Lower leg skin (tissue), 4 donors: ENCODE results near the gene APOBEC4. TPM values are rescaled to one million over a fixed set of nuclear protein-coding genes. Genes with fewer than 3 reads are reported as not detected.

Source experiments
- DNase-seq, 2 donors: peaks; one replicate each; pipeline ENCODE4 v3.0.0-alpha.2; 2019; ENCODE audit warnings: low spot score in 2 of 2
- H3K4me3 ChIP-seq: fragments of 200-600 bp; sonication (generic); 2 replicates; pipeline ENCODE4 v1.5.1; 2017; ENCODE audit warnings: mild to moderate bottlenecking, low read depth; ENCODE audit not compliant: poor library complexity, severe bottlenecking
- POLR2A ChIP-seq, 2 donors: fragments of 450-650 bp; IDR thresholded peaks; one replicate each; pipeline ENCODE4 v1.6.1; 2016 to 2017; ENCODE audit warnings: antibody characterized with exemption in 2 of 2, mild to moderate bottlenecking in 1 of 2, moderate library complexity in 1 of 2
- WGBS, 2 donors: methylation state at CpG; one replicate each; pipeline ENCODE4 v1.1.5; 2018; 5-methylcytosine and 5-hydroxymethylcytosine counted together
- intact Hi-C: fragments of 100-400 bp; cut with DNase I; formaldehyde crosslinking; loops from one replicate; pipeline ENCODE4 v1.15.0; 2023; ENCODE audit warnings: low total_unique reads
- total RNA-seq, 4 donors: library from RNA; depleted of rRNA; stranded (reverse); fragments of >200 nt; gene quantifications; one replicate each; pipeline ENCODE4 v1.1.0, GENCODE V29; 2016
- TF ChIP-seq, protein P1 (sequence below), 3 donors: fragments of 450-650 bp; IDR thresholded peaks; one replicate each; pipeline ENCODE4 v1.5.1; 2016; ENCODE audit warnings: antibody characterized with exemption in 3 of 3, mild to moderate bottlenecking in 3 of 3, moderate library complexity in 2 of 3

APOBEC4 gene
- total RNA-seq, 4 donors from 2014 or later, result not detected

DNA sequence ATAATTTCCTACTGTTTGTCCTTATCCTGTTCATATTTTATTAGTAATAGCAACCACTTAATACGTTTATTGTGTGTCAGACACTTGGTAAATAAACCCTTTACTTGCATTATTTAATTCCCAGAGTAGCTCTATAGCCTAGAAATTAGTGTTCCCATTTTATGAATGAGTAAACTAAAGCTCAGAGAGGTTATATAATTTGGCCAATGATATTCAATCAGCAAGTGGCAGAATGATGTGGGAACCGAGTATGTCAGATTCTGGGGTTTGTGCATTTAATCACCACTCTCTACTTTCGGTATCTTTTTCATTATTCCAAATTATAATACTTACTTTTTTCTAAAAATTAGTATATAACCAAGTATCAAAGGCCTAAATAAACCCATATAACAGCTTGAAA lies 10.9 kb downstream of the APOBEC4 start:
- TF ChIP-seq, protein P1, sequence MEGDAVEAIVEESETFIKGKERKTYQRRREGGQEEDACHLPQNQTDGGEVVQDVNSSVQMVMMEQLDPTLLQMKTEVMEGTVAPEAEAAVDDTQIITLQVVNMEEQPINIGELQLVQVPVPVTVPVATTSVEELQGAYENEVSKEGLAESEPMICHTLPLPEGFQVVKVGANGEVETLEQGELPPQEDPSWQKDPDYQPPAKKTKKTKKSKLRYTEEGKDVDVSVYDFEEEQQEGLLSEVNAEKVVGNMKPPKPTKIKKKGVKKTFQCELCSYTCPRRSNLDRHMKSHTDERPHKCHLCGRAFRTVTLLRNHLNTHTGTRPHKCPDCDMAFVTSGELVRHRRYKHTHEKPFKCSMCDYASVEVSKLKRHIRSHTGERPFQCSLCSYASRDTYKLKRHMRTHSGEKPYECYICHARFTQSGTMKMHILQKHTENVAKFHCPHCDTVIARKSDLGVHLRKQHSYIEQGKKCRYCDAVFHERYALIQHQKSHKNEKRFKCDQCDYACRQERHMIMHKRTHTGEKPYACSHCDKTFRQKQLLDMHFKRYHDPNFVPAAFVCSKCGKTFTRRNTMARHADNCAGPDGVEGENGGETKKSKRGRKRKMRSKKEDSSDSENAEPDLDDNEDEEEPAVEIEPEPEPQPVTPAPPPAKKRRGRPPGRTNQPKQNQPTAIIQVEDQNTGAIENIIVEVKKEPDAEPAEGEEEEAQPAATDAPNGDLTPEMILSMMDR (IDR thresholded peaks at IDR 0.05), result no peak
- TF ChIP-seq POLR2A (IDR thresholded peaks at IDR 0.05), result no peak
- no peak overlapping the region for H3K4me3 ChIP-seq
- 89 to 92% methylated on average over 3 of the region's 3 CpGs for WGBS, 2 donors
- DNase-seq, result no peak
- intact Hi-C loops, result no loop called here

GRCh38 chr1:183640193-183640592 lies 12.9 kb downstream of the APOBEC4 start:
- 50 to 53% methylated on average over 1 of the region's 1 CpG for WGBS, 2 donors
- DNase-seq, result no peak
- TF ChIP-seq, protein P1 (IDR thresholded peaks at IDR 0.05), result no peak
- no peak for TF ChIP-seq POLR2A (IDR thresholded peaks at IDR 0.05)
- intact Hi-C loops, result no loop called here
- H3K4me3 ChIP-seq, result no peak overlapping the region

- intact Hi-C loops, result no loop called here
- DNase-seq, result no peak
- TF ChIP-seq, protein P1 (IDR thresholded peaks at IDR 0.05), result no peak
- no peak for TF ChIP-seq POLR2A (IDR thresholded peaks at IDR 0.05)
- 87 to 89% methylated on average over 7 of the region's 7 CpGs for WGBS, 2 donors
- no peak overlapping the region for H3K4me3 ChIP-seq
These were observed 14.3 kb downstream of the APOBEC4 start for GRCh38 chr1:183638649-183639387.

DNA sequence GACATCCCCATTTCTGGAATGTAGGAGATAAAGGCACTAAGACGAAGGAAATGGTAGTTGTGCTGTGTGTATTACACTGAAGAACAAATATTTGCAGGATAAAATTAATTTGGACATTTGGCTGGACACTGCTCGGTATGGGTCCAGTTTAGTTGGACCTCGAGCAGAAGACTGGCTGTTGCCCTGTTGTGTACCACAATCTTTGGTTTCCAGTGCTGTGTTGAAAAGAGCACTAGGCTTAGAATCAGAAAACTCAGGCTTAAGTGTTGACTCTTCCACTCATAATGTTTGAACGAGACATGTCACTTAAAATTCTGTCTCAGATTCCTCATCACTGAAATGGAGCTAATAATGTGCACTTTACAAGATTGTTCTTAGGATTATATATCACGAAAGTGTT lies 16.3 kb downstream of the APOBEC4 start:
- TF ChIP-seq, protein P1 (IDR thresholded peaks at IDR 0.05), result no peak
- TF ChIP-seq POLR2A (IDR thresholded peaks at IDR 0.05), result no peak
- 53 to 58% methylated on average over 5 of the region's 5 CpGs for WGBS, 2 donors
- no peak for DNase-seq
- intact Hi-C loops, result no loop called here
- no peak overlapping the region for H3K4me3 ChIP-seq

GRCh38 chr1:183636334-183636682 lies 16.8 kb downstream of the APOBEC4 start:
- 4 to 5% methylated on average over 15 of the region's 15 CpGs for WGBS, 2 donors
- DNase-seq, result no peak
- intact Hi-C loops, result no loop called here
- peak overlapping the region; percentile 90 for H3K4me3 ChIP-seq
- no peak for TF ChIP-seq POLR2A (IDR thresholded peaks at IDR 0.05)
- TF ChIP-seq, protein P1 (IDR thresholded peaks at IDR 0.05), result no peak
